SK-N-MC (cell line): Measurements from ENCODE around the gene ZNF775.

Source experiments
- EZH2 ChIP-seq: fragments of 200-600 bp; sonication (generic); IDR thresholded peaks from one replicate; pipeline ENCODE4 v1.6.1; 2017; ENCODE audit warnings: antibody characterized with exemption
- FOXP2 ChIP-seq: optimal IDR thresholded peaks from 2 replicates; pipeline ENCODE3; 2011; ENCODE audit warnings: mild to moderate bottlenecking, moderate library complexity; ENCODE audit not compliant: insufficient read depth; ENCODE audit errors: extremely low read length, control extremely low read depth
- POLR2AphosphoS5 ChIP-seq: IDR thresholded peaks from 2 replicates; pipeline ENCODE4 v1.6.1; 2012; ENCODE audit warnings: mild to moderate bottlenecking, low read depth, low read length, borderline replicate concordance

- TF ChIP-seq EZH2 (no peak), POLR2AphosphoS5 (no peak), FOXP2 (no peak)
Measured at GRCh38 chr7:150411606-150412005, 32.5 kb downstream of the ZNF775 start.
